Kasumi-1 (cell line): ENCODE results near the gene USF1.
A peak's percentile ranks its signal among the peaks of the same experiment; 100 is the strongest.
"Not testable (repeated sequence)": the region's sequence is repeated elsewhere in the genome, so short reads cannot be mapped to it uniquely, and the experiment has no call there.

ENCODE experiments used
- DNase-seq, 2 experiments: peaks; one replicate each; lab custom pipeline; 2025; lab: John Stamatoyannopoulos, UW

Gene USF1

DNA sequence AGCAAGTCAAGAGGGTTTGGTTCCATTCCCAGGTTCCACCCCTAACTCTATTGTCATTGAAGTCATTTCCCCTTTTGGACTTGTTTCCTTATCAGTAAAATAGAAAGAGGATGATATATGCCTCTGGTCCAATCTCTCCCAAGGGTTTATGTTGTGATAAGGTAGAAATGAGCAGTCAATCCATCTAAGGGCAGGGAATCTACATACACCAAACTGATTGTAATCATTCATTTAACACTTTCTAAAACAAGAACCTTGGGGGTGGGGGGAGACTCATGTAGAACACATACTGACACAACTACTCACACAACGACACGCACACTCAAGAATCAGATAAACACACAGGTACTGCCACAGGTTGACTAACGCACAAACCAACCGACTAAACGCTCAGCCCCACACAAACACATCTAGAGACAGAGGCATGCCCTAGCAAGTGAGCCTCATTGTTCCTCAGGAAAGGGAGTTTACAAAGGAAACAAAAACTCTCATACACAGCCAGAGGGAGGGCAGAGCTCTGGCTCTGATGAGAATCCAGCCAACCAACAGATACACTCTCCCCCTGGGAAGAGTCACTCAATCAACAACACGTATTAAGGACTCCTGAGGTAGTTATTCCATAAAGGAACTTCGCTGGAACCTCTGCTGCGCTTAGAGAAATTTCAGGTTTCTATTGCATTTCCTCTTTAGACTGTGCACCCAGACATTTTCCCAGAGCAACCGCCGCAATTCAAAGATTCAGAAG lies 25.9 kb downstream of the USF1 start:
- peak; percentile 44 to 59 for DNase-seq

GRCh38 chr1:161019111-161019660 lies 26.6 kb downstream of the USF1 start:
- peak in 1 of 2 experiments; percentile 20 for DNase-seq

- DNase-seq = no peak
These were observed 27.2 kb downstream of the USF1 start for GRCh38 chr1:161018631-161018930.

DNA sequence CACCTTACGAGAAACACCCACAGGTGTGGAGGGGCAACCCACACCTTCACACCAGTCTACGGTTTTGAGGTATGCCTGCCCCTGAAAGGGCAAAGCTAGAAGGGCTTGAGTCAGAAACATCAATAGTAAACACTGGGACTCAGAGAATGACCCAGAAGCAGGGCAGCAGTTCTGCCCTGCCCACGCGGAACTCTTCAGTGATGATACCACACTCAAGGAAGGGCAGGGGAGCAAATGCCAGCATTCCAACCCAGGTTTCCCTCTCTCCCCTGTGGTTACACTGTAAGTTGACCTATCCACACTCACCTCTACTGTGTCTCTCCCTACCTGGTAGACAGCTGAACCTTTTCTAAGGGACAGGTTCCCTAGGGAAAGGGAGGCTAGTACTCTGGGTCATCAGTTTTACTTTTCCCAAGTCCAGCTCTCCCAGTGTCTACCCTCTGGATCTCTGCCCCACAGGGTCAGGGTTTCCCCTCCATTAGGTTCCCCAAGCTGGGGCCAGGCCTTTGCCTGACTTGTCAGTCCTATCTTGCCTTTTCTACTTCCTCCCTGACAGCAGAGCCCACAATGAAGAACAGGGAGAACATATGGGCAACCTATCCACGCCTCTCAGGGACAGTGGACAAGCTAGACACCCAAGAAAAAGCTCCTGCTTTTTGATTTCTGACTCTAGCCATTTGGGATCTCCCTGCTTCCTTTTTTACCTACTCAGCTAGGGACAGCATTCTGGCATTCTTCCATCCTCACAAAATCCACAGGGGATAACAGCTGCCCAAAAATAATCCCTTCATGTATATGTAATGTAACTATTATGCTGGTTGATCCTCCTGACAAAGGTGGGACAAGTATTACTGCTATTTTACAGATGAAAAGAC lies 27.8 kb downstream of the USF1 start:
- DNase-seq = peak; percentile 13 to 14

DNA sequence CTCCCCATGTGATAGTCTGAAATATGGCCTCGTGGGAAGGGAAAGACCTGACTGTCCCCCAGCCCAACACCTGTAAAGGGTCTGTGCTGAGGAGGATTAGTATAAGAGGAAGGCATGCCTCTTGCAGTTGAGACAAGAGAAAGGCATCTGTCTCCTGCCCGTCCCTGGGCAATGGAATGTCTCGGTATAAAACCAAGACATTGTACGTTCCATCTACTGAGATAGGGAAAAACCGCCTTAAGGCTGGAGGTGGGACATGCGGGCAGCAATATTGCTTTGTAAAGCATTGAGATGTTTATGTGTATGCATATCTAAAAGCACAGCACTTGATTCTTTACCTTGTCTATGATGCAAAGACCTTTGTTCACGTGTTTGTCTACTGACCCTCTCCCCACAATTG lies 28.6 kb downstream of the USF1 start:
- not testable (repeated sequence) for DNase-seq

DNA sequence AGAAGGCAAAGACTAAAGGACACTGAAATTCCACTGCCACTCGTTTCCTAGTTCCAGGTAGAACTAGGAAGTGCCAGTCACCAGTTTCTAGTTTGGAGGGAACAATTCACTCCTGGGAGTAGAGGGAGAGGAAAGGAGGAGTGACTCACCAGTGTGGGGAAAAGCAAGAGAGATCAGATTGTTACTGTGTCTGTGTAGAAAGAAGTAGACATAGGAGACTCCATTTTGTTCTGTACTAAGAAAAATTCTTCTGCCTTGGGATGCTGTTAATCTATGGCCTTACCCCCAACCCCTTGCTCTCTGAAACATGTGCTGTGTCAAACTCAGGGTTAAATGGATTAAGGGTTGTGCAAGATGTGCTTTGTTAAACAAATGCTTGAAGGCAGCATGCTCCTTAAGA lies 29.1 kb downstream of the USF1 start:
- DNase-seq = not testable (repeated sequence)

DNA sequence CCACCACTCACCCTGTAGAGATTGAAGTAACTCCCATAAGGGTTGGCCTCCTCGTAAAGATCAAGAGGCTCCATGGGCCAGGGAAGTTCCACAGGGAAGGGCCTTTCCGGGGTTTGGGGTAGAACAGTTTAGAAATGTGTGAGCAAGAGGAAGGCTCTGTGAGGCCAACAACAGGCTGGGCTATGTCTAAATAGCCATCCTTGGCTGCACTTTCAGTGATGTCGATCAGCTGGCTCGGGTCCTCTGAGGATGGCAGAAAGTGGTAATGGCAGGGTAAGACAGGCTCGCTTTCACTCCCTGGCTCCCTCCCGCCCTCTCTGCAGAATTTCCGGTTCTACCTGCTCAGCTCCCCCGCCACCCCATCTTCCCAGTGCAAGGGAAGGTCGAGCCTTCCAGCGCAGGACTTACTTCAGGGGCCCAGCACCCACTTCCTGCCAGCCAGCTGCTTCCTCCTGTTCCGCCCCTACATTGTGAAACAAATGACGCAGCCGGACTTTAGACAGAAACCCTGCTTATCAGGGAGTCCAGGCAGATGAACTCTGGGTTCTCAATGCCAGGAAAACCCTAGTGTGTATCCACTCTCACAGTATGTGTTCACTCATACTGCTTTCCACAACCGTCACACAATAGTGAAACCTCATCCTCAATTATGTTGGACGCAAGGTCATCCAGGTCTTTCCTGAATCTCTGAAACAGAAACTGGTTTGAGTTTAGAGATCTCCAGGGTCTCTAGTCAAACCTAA lies 32.1 kb downstream of the USF1 start:
- peak; percentile 98 for DNase-seq

- peak; percentile 73 to 82 for DNase-seq
These were observed 32.7 kb downstream of the USF1 start for GRCh38 chr1:161013131-161013487.

- DNase-seq = no peak
These were observed 33.4 kb downstream of the USF1 start for GRCh38 chr1:161012420-161012819.

GRCh38 chr1:161009602-161010211 lies 36.1 kb downstream of the USF1 start:
- no peak for DNase-seq

DNA sequence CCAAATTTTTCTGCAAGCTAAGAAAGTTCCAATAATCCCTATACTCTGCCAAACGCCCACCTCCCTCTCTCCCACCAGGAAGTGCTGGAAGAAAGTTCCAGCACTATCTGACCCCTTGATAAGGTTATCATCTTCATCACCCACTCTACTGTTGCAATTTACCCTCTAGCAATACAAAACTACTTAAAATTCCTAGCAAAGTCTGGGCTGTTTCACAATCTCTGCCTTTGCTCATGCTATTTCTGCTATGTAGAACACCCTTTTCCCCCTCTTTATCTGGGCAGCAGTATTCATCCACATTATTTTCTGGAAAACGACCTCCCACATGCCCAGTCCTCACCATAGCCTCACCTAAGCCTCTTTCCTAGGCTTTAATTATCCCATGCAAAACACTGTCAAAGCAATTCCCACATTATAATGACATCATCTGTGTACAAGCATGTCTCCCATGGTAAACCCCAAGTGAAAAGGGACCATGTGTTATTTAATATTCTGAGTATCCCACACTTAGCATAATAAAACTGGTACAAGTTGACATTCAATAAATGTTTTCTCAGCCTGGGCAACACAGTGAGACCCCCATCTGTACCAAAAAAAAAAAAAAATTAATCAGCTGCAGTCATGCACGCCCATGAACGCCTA lies 36.8 kb downstream of the USF1 start:
- DNase-seq = no peak

GRCh38 chr1:161007369-161007768 lies 38.4 kb downstream of the USF1 start:
- DNase-seq = no peak

- DNase-seq = no peak
These were observed 39.2 kb downstream of the USF1 start for GRCh38 chr1:161006563-161006962.

- DNase-seq = no peak
These were observed 44.3 kb downstream of the USF1 start for GRCh38 chr1:161001525-161001924.

GRCh38 chr1:161000736-161001480 lies 44.9 kb downstream of the USF1 start:
- DNase-seq = no peak

DNA sequence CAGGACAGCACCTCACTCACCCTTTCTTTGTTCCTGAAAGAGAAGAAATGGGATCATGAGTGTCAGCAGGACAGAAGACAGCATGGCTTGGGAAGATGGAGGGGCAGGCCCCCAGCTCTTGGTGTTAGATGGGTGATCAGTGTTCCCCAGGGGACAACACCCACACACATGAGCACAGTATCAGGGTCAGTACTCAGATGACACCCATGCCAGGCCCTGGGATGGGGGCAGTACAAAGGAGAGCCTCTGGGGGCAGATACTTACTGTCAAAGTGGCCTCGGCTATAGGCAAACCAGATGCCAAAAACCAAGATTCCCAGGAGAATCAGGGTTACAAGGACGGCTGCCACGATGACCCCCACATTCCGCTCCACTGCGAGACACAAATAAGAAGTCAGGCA lies 46.4 kb downstream of the USF1 start:
- DNase-seq = no peak

DNA sequence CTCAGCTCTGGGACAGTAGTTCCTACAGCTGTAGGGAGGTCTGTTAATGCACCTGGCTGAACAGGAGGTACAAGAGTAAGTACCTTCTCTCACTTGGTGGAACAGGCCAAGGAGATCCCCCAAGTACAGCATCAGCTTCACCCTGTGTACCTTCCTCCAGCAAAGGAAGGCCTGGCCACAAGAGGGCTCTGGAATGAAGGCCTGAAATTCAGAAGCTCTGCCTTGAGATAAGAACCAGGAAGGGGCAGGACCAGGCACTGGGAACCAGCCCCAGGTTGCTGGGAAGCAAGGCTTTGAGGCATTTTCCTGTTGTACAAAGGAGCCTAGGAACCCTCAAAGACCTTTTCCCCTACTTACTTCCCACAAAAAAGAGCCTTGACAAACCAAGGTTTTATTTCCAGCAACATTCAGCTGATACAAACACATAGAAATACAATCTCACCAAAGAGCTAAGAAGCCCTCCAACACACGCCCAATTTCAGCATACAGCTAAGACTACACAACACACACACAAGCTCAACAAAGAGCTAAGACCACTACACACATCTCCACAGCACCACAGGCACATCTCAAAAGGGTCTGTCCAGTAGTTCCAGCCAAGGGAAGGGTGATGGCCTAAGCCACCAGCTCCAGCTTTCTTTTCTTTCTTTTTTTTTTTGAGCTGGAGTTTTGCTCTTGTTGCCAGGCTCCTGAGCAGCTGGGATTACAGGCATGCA lies 48.3 kb downstream of the USF1 start:
- peak; percentile 83 to 84 for DNase-seq

GRCh38 chr1:160996178-160996577 lies 49.6 kb downstream of the USF1 start:
- no peak for DNase-seq

GRCh38 chr1:160993544-160994193 lies 52.1 kb downstream of the USF1 start:
- peak; percentile 56 to 58 for DNase-seq

DNA sequence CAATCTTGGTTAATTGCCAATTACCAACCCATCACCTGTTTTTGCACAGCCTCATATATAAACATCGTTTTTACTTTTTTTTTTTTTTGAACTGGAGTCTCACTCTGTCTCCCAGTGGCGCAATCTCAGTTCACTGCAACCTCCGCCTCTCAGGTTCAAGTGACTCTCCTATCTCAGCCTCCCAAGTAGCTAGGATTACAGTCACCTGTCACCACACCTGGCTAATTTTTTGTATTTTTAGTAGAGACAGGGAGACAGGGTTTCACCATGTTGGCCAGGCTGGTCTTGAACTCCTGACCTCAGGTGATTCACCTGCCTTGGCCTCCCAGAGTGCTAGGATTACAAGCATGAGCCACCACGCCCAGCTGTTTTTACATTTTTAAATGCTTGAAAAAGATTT lies 53.7 kb downstream of the USF1 start:
- not testable (repeated sequence) for DNase-seq
